Measurements from ENCODE around the gene ABHD14A. TPM values are rescaled to one million over a fixed set of nuclear protein-coding genes. Genes with fewer than 3 reads are reported as not detected.

The ABHD14A gene
- total RNA-seq, 4 donors from 2014 or later: 4.3 to 14.2 (median 9.4) TPM

- intact Hi-C loops (cut with DNase I): no loop called here
- Histone ChIP-seq H3K36me3 (peaks cover 7 to 19% (median 16%) of the 10 kb centered on the region in 3 donors), H3K27me3 (peaks cover 0 to 7% (median 0%) of the 10 kb centered on the region in 4 donors), H3K4me1 (peaks cover 9 to 45% (median 25%) of the 10 kb centered on the region in 3 donors), H3K27ac (peak overlapping the region in 1 of 4 donors; percentile 11), H3K9me3 (no peaks in the 10 kb centered on the region), H3K4me3 (no peak overlapping the region)
- 43 to 46% methylated on average over 7 of the region's 7 CpGs for WGBS, 2 donors
- no peak for DNase-seq
- TF ChIP-seq CTCF (IDR thresholded peaks at IDR 0.05) (no peak), POLR2A (IDR thresholded peaks at IDR 0.05) (no peak)
These were observed 23.2 kb downstream of the ABHD14A start for GRCh38 chr3:51997935-51998596.

GRCh38 chr3:51998774-51999173 lies 23.9 kb downstream of the ABHD14A start:
- WGBS, 2 donors: 67 to 70% methylated on average over 3 to 5 of the region's 7 CpGs
- Histone ChIP-seq H3K27ac (no peak overlapping the region), H3K9me3 (no peaks in the 10 kb centered on the region), H3K36me3 (peaks cover 7 to 12% (median 10%) of the 10 kb centered on the region in 3 donors), H3K4me1 (peaks cover 9 to 39% (median 18%) of the 10 kb centered on the region in 3 donors), H3K27me3 (peaks cover 0 to 7% (median 0%) of the 10 kb centered on the region in 4 donors), H3K4me3 (no peak overlapping the region)
- TF ChIP-seq POLR2A (IDR thresholded peaks at IDR 0.05) (no peak), CTCF (IDR thresholded peaks at IDR 0.05) (no peak)
- no peak for DNase-seq
- intact Hi-C loops (cut with DNase I): no loop called here

GRCh38 chr3:51999846-52000245 lies 25.0 kb downstream of the ABHD14A start:
- TF ChIP-seq POLR2A (IDR thresholded peaks at IDR 0.05) (no peak), CTCF (IDR thresholded peaks at IDR 0.05) (no peak)

GRCh38 chr3:52001443-52001974 lies 26.6 kb downstream of the ABHD14A start:
- intact Hi-C loops (cut with DNase I): loop anchor here (5.0 kb wide), 3 partner anchors 51 to 141 kb away; no protein-coding TSS in a partner anchor
- WGBS, 2 donors: 0 to 2% methylated on average over 8 to 14 of the region's 18 CpGs
- H3K36me3 ChIP-seq: no peaks in the 10 kb centered on the region
- TF ChIP-seq POLR2A (IDR thresholded peaks at IDR 0.05): no peak
- peak; percentile 85 to 94 (median 90) for TF ChIP-seq CTCF (IDR thresholded peaks at IDR 0.05)
- no peaks in the 10 kb centered on the region for H3K9me3 ChIP-seq
- H3K4me3 ChIP-seq: no peak overlapping the region
- peaks cover 0 to 7% (median 0%) of the 10 kb centered on the region in 4 donors for H3K27me3 ChIP-seq
- DNase-seq: no peak
- H3K4me1 ChIP-seq: peaks cover 13 to 44% (median 30%) of the 10 kb centered on the region in 3 donors
- no peak overlapping the region for H3K27ac ChIP-seq

More at GRCh38 chr3:51999846-52000245, 25.0 kb downstream of the ABHD14A start:
- peaks cover 0 to 7% (median 0%) of the 10 kb centered on the region in 4 donors for H3K27me3 ChIP-seq
- 80 to 100% methylated on average over 1 to 2 of the region's 2 CpGs for WGBS, 2 donors
- no peak overlapping the region for H3K4me3 ChIP-seq
- intact Hi-C loops (cut with DNase I): loop anchor here (5.0 kb wide), 3 partner anchors 52 to 142 kb away; no protein-coding TSS in a partner anchor
- peaks cover 1 to 39% (median 17%) of the 10 kb centered on the region in 3 donors for H3K4me1 ChIP-seq
- H3K27ac ChIP-seq: no peak overlapping the region
- no peak for DNase-seq
- H3K9me3 ChIP-seq: no peaks in the 10 kb centered on the region
- peaks cover 0 to 1% (median 0%) of the 10 kb centered on the region in 3 donors for H3K36me3 ChIP-seq

- TF ChIP-seq POLR2A (IDR thresholded peaks at IDR 0.05) (no peak), CTCF (IDR thresholded peaks at IDR 0.05) (no peak)
- DNase-seq: no peak
- WGBS, 2 donors: 56 to 63% methylated on average over 2 to 3 of the region's 6 CpGs
- Histone ChIP-seq H3K36me3 (no peaks in the 10 kb centered on the region), H3K27me3 (peaks cover 0 to 7% (median 0%) of the 10 kb centered on the region in 4 donors), H3K4me1 (peaks cover 13 to 41% (median 30%) of the 10 kb centered on the region in 3 donors), H3K9me3 (no peaks in the 10 kb centered on the region), H3K27ac (no peak overlapping the region), H3K4me3 (no peak overlapping the region)
- intact Hi-C loops (cut with DNase I): loop anchor here (5.0 kb wide), 3 partner anchors 50 to 140 kb away; no protein-coding TSS in a partner anchor
These were observed 27.9 kb downstream of the ABHD14A start for GRCh38 chr3:52002748-52003147.
